Stomach (tissue), 9 donors: ENCODE data around the gene PLS3. TPM values are rescaled to one million over a fixed set of nuclear protein-coding genes. Genes with fewer than 3 reads are reported as not detected.
"Not testable (repeated sequence)": the region's sequence is repeated elsewhere in the genome, so short reads cannot be mapped to it uniquely, and the experiment has no call there.

Experiments
- DNase-seq, 2 donors: peaks; one replicate each; pipeline versions ENCODE4 v3.0.0 to v3.0.0-alpha.2; 2013 to 2019
- H3K27ac ChIP-seq, 5 donors: fragments of 200-600 bp in 4 of 5; sonication (generic) in 4 of 5; one replicate each; pipeline ENCODE4 v1.5.1; 2013 to 2019; ENCODE audit warnings: mild to moderate bottlenecking in 1 of 5, moderate library complexity in 1 of 5
- H3K27me3 ChIP-seq, 3 donors: fragments of 200-600 bp; sonication (generic); one replicate each; pipeline ENCODE4 v1.5.1; 2017 to 2019; ENCODE audit warnings: mixed run types in 1 of 3
- H3K36me3 ChIP-seq, 4 donors: fragments of 200-600 bp; sonication (generic); 1 replicate in 3 of 4; 2 replicates in 1 of 4; pipeline ENCODE4 v1.5.1; 2016 to 2019
- H3K4me1 ChIP-seq, 4 donors: fragments of 200-600 bp; sonication (generic); one replicate each; pipeline ENCODE4 v1.5.1; 2016 to 2019
- H3K4me3 ChIP-seq, 4 donors: fragments of 200-600 bp; sonication (generic) in 3 of 4; one replicate each; pipeline ENCODE4 v1.5.1; 2016 to 2019; ENCODE audit warnings: mild to moderate bottlenecking in 1 of 4
- H3K9me3 ChIP-seq, 4 donors: fragments of 200-600 bp; sonication (generic); one replicate each; pipeline ENCODE4 v1.5.1; 2016 to 2019
- CTCF ChIP-seq, 7 experiments: fragments of 450-650 bp in 4 of 7; fragments of 200-600 bp in 3 of 7; sonication (generic) in 3 of 7; IDR thresholded peaks; one replicate each; pipeline ENCODE4 v1.5.1; 2016 to 2019; ENCODE audit warnings: antibody characterized with exemption in 7 of 7, control low read depth in 2 of 7, mild to moderate bottlenecking in 1 of 7
- EP300 ChIP-seq: sonication (generic); formaldehyde crosslinking; IDR thresholded peaks from one replicate; pipeline ENCODE4 v1.6.1; 2017; ENCODE audit warnings: antibody characterized with exemption
- POLR2A ChIP-seq, 4 donors: fragments of 450-650 bp; IDR thresholded peaks; one replicate each; pipeline ENCODE4 v1.6.1; 2016; ENCODE audit warnings: antibody characterized with exemption in 4 of 4, control low read depth in 2 of 4, mild to moderate bottlenecking in 1 of 4, moderate library complexity in 1 of 4
- POLR2AphosphoS5 ChIP-seq, 3 donors: sonication (generic); formaldehyde crosslinking; IDR thresholded peaks; one replicate each; pipeline ENCODE4 v1.6.1; 2016; ENCODE audit warnings: antibody characterized with exemption in 3 of 3
- WGBS, 5 donors: extraction: QIAGEN DNeasy Blood & Tissue Kit in 3 of 5; methylation state at CpG; one replicate each; pipeline versions ENCODE4 v1.1.5 to v1.1.7; 2013 to 2018; 5-methylcytosine and 5-hydroxymethylcytosine counted together
- intact Hi-C: fragments of 100-400 bp; cut with DNase I; formaldehyde crosslinking; loops from one replicate; pipeline ENCODE4 v1.15.1; 2023; ENCODE audit warnings: low total_unique reads
- polyA plus RNA-seq, 3 donors: library from polyadenylated mRNA; stranded (reverse); fragments of 200-250 nt; gene quantifications; one replicate each; pipeline ENCODE4 v1.2.3, GENCODE V29; 2013
- total RNA-seq, 5 donors: library from RNA; depleted of rRNA; stranded (reverse); fragments of >200 nt; gene quantifications; one replicate each; pipeline versions ENCODE4 v1.1.0 to v1.2.3, GENCODE V29; 2014 to 2016
- donor health status: healthy with polysubstance abuse.
- donor health status: Bipolar disorder and iron deficiency.
- donor health status: healthy.

Gene PLS3
- total and polyA plus RNA-seq, 8 donors, result 7.5 to 129 (median 41.6) TPM

DNA sequence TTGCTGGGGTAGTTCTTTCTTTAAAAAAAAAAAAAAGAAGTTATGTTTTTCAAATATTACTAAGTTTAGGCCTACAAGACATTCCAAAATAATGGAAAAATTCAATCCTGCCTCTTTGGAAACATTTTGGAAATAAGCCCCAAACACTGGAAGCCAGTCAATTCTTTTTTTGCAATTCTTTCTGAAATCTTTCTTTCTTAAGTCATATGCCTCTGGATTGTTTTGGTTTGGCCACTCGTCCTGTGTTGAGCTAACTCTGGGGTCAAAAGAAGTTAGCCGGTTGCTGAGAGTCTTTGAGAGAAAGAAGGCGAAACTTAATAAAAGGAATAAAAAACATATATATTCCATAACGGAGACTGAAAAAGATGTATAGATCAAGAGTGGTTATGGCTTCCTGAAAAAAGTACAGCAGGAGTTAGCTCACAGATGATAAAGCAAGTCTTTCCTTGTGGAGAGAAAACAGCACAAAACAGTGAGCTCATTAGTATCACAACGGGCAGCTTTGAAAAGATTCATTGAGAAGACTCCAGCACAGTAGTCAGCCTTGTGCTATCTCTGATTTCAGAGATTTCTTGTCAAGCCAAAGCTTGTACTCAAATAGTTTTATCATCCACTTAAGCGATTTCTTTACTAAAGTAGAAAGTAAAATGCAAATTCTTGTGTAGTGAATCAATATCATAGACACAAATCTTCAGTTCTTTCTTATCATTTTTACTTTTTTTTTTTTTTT, 64.8 kb downstream of the PLS3 start:
- Histone ChIP-seq H3K9me3 (no peaks in the 10 kb centered on the region), H3K36me3 (peaks cover 0 to 3% (median 0%) of the 10 kb centered on the region in 4 donors), H3K4me3 (no peak overlapping the region), H3K27ac (peak overlapping the region in 4 of 5 donors; percentile 20 to 62 (median 38)), H3K4me1 (peaks cover 0 to 4% (median 0%) of the 10 kb centered on the region in 4 donors), H3K27me3 (no peaks in the 10 kb centered on the region)
- TF ChIP-seq POLR2AphosphoS5 (IDR thresholded peaks at IDR 0.05), result no peak
- TF ChIP-seq EP300, result no peak
- TF ChIP-seq POLR2A (IDR thresholded peaks at IDR 0.05), result no peak
- no peak for TF ChIP-seq CTCF (IDR thresholded peaks at IDR 0.05)
- DNase-seq, result peak in 1 of 2 donors; percentile 43
- intact Hi-C loops, result no loop called here
- 45 to 55% (median 50%) methylated on average over 6 of the region's 6 CpGs for WGBS, 5 donors

DNA sequence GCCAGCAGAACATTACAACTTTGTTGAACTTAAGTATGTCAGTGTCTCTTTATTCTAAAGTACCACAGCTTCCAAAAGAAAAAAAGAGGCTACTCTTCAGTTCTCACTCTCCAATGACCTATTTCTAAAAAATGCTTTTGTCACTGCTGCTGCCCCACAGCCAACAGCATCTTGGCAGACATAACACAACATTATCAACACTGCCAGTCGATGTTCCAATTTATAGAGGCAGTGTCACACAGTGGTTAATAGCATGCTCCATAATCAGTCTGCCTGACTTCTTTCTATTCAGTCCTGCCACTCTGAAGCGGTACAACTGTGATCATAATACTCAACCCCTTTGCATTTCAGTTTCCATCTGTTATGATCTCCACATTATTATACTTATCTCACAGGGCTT, 69.2 kb downstream of the PLS3 start:
- DNase-seq, result no peak
- WGBS, 5 donors, result 51 to 81% (median 75%) methylated on average over 2 of the region's 2 CpGs
- H3K9me3 ChIP-seq, result no peaks in the 10 kb centered on the region

DNA sequence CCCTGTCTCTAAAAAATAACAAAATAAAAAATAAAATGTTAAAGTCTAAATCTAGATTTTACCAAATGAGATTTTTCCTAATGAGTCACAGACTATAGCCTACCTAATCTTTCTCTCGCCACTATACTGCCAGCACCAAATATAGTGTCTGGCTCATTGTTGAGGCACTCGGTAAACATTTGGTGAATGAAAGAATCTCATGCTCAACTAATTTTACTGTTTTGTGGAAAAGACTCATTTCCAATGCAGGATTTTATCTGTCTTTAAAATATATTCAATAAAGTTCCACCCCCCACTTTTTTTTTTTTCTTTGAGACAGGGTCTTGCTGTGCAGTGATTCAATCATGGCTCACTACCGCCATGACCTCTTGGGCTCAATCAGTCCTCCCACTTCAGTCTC, 71.5 kb downstream of the PLS3 start:
- Histone ChIP-seq H3K36me3 (peaks cover 0 to 11% (median 8%) of the 10 kb centered on the region in 4 donors), H3K27me3 (no peaks in the 10 kb centered on the region), H3K9me3 (no peaks in the 10 kb centered on the region), H3K27ac (no peak overlapping the region), H3K4me1 (no peaks in the 10 kb centered on the region), H3K4me3 (no peak overlapping the region)
- WGBS, 5 donors, result 86 to 96% (median 93%) methylated on average over 3 of the region's 3 CpGs
- no peak for TF ChIP-seq POLR2AphosphoS5 (IDR thresholded peaks at IDR 0.05)
- no peak for TF ChIP-seq CTCF (IDR thresholded peaks at IDR 0.05)
- no peak for TF ChIP-seq POLR2A (IDR thresholded peaks at IDR 0.05)
- no peak for TF ChIP-seq EP300
- intact Hi-C loops, result no loop called here
- no peak for DNase-seq

More for the DNA sequence above, 69.2 kb downstream of the PLS3 start:
- intact Hi-C loops, result no loop called here
- no peak for TF ChIP-seq POLR2AphosphoS5 (IDR thresholded peaks at IDR 0.05)
- no peak for TF ChIP-seq CTCF (IDR thresholded peaks at IDR 0.05)
- Histone ChIP-seq H3K4me1 (peaks cover 0 to 4% (median 0%) of the 10 kb centered on the region in 4 donors), H3K36me3 (peaks cover 0 to 5% (median 2%) of the 10 kb centered on the region in 4 donors), H3K4me3 (no peak overlapping the region), H3K27me3 (no peaks in the 10 kb centered on the region), H3K27ac (no peak overlapping the region)

DNA sequence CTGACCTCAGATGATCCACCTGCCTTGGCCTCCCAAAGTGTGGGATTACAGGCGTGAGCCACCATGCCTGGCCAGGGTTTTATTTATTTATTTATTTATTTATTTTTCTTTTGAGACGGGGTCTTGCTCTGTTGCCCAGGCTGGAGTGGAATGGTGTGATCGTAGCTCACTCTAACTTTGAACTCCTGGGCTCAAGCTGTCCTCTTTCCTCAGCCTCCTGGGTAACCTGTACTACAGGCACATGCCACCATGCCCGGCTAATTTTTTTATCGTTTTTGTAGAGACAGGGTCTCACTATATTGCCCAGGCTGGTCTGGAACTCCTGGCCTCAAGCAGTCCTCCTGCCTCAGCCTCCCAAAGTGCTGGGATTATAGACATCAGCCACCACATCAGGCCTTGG, 72.4 kb downstream of the PLS3 start:
- intact Hi-C loops, result not testable (repeated sequence)
- WGBS, 5 donors, result 88 to 98% (median 97%) methylated on average over 5 of the region's 5 CpGs
- peaks cover 0 to 19% (median 15%) of the 10 kb centered on the region in 4 donors for H3K36me3 ChIP-seq

GRCh38 chrX:115639334-115639880, 78.4 kb downstream of the PLS3 start:
- Histone ChIP-seq H3K36me3 (peaks cover 0 to 20% (median 14%) of the 10 kb centered on the region in 4 donors), H3K9me3 (no peaks in the 10 kb centered on the region), H3K27ac (no peak overlapping the region), H3K27me3 (peaks cover 0 to 4% (median 0%) of the 10 kb centered on the region in 3 donors), H3K4me1 (peaks cover 0 to 7% (median 0%) of the 10 kb centered on the region in 4 donors), H3K4me3 (no peak overlapping the region)
- 39 to 70% (median 55%) methylated on average over 5 of the region's 5 CpGs for WGBS, 5 donors
- DNase-seq, result no peak
- intact Hi-C loops, result no loop called here
- no peak for TF ChIP-seq CTCF (IDR thresholded peaks at IDR 0.05)
- no peak for TF ChIP-seq EP300
- TF ChIP-seq POLR2A (IDR thresholded peaks at IDR 0.05), result no peak
- no peak for TF ChIP-seq POLR2AphosphoS5 (IDR thresholded peaks at IDR 0.05)

More for the DNA sequence above, 72.4 kb downstream of the PLS3 start:
- not testable (repeated sequence) for H3K27ac ChIP-seq, H3K27me3 ChIP-seq, H3K9me3 ChIP-seq, H3K4me1 ChIP-seq, H3K4me3 ChIP-seq, DNase-seq
